WI38 (cell line): ENCODE measurements around the gene LMF2.
A peak's percentile ranks its signal among the peaks of the same experiment; 100 is the strongest.

Experiments used
- H3K4me3 ChIP-seq: 2 replicates; pipeline ENCODE4 v1.5.1; 2011; ENCODE audit warnings: low read depth, mild to moderate bottlenecking, control low read depth, low read length
- CTCF ChIP-seq: IDR thresholded peaks from 2 replicates; pipeline ENCODE4 v1.5.1; 2012; ENCODE audit warnings: low read depth, mild to moderate bottlenecking, control low read depth, low read length

Gene LMF2

GRCh38 chr22:50481045-50481439 is 26.5 kb downstream of the LMF2 start:
- no peak for TF ChIP-seq CTCF
- H3K4me3 ChIP-seq = peak overlapping the region; percentile 64

GRCh38 chr22:50479721-50480120 is 27.8 kb downstream of the LMF2 start:
- no peak for TF ChIP-seq CTCF
- no peak overlapping the region for H3K4me3 ChIP-seq

GRCh38 chr22:50477923-50478322 is 29.6 kb downstream of the LMF2 start:
- TF ChIP-seq CTCF = no peak
- no peak overlapping the region for H3K4me3 ChIP-seq

- TF ChIP-seq CTCF = no peak
Observed at GRCh38 chr22:50476868-50477267, 30.6 kb downstream of the LMF2 start.

GRCh38 chr22:50475652-50476002 is 31.9 kb downstream of the LMF2 start:
- peak overlapping the region; percentile 52 for H3K4me3 ChIP-seq
- no peak for TF ChIP-seq CTCF

More at GRCh38 chr22:50476868-50477267, 30.6 kb downstream of the LMF2 start:
- H3K4me3 ChIP-seq = no peak overlapping the region

- H3K4me3 ChIP-seq = peak within 1 kb of the TSS; percentile 73
- TF ChIP-seq CTCF = no peak
Observed at GRCh38 chr22:50474710-50475651, 32.5 kb downstream of the LMF2 start, which contains the start of gene SBF1. Gene SBF1 (minus strand): TSS chr22:50475035. CDS start chr22:50474840, 195 bp downstream.
